GM12878 (cell line): ENCODE measurements around the gene SPTBN2.

ENCODE experiments used
- ATF2 ChIP-seq: IDR thresholded peaks from 2 replicates; pipeline ENCODE4 v1.6.1; 2012; ENCODE audit warnings: low read length, inconsistent platforms
- ATF3 ChIP-seq: IDR thresholded peaks from 2 replicates; pipeline ENCODE4 v1.6.1; 2011; ENCODE audit warnings: low read depth, mild to moderate bottlenecking, low read length, moderate library complexity, borderline replicate concordance; ENCODE audit errors: extremely low read depth
- CTCF ChIP-seq, 3 experiments: IDR thresholded peaks in 2 of 3; conservative IDR thresholded peaks in 1 of 3; 2 replicates each; pipeline ENCODE4 v1.5.1; 2011; ENCODE audit warnings: low read depth in 3 of 3, low read length in 3 of 3, mild to moderate bottlenecking in 3 of 3, control low read depth in 2 of 3, moderate library complexity in 2 of 3, inconsistent platforms in 1 of 3, mixed read lengths in 1 of 3; ENCODE audit not compliant: control insufficient read depth in 2 of 3, insufficient read depth in 1 of 3; ENCODE audit errors: extremely low read depth in 1 of 3
- HCFC1 ChIP-seq: fragments of 150-350 bp; IDR thresholded peaks from 2 replicates; pipeline ENCODE4 v1.6.1; 2014; ENCODE audit warnings: low read length
- IKZF1 ChIP-seq: fragments of 450-650 bp; conservative IDR thresholded peaks from 2 replicates; pipeline ENCODE4 v1.6.1; 2017; ENCODE audit warnings: antibody characterized with exemption, mild to moderate bottlenecking
- POLR2A ChIP-seq: IDR thresholded peaks from 2 replicates; pipeline ENCODE4 v1.6.1; 2011; ENCODE audit warnings: low read depth, mild to moderate bottlenecking, low read length
- RUNX3 ChIP-seq: IDR thresholded peaks from 2 replicates; pipeline ENCODE4 v1.6.1; 2012; ENCODE audit warnings: low read length, inconsistent platforms
- SIN3A ChIP-seq: IDR thresholded peaks from 2 replicates; pipeline ENCODE4 v1.6.1; 2012; ENCODE audit warnings: low read depth, low read length, improper control_type of control experiment
- SUZ12 ChIP-seq: fragments of 200-600 bp; sonication (generic); IDR thresholded peaks from one replicate; pipeline ENCODE4 v1.6.1; 2018; ENCODE audit warnings: antibody characterized with exemption, mild to moderate bottlenecking; ENCODE audit not compliant: unreplicated experiment
- YBX1 ChIP-seq: fragments of 450-650 bp; IDR thresholded peaks from 2 replicates; pipeline ENCODE4 v1.6.1; 2016; ENCODE audit warnings: antibody characterized with exemption
- YY1 ChIP-seq: IDR thresholded peaks from 2 replicates; pipeline ENCODE4 v1.6.1; 2011; ENCODE audit warnings: low read depth, mild to moderate bottlenecking, low read length
- ZNF274 ChIP-seq: IDR thresholded peaks from one replicate; pipeline ENCODE4 v1.8.0; 2011; ENCODE audit not compliant: insufficient read length, insufficient read depth
- TF ChIP-seq, protein P1 (sequence below): IDR thresholded peaks from 2 replicates; pipeline ENCODE4 v1.6.1; 2012; ENCODE audit warnings: mild to moderate bottlenecking, low read depth, low read length

- TF ChIP-seq SUZ12 = no peak
- TF ChIP-seq CTCF (IDR thresholded peaks at IDR 0.05 in 2 of 3, conservative IDR thresholded peaks at IDR 0.05 in 1 of 3; ENCODE audit: control insufficient read depth in 2 of 3, extremely low read depth in 1 of 3, insufficient read depth in 1 of 3, low read depth in 3 of 3, low read length in 3 of 3) = no peak
- TF ChIP-seq YBX1 = no peak
- TF ChIP-seq POLR2A = no peak
- no peak for TF ChIP-seq ATF3
- no peak for TF ChIP-seq ATF2
- no peak for TF ChIP-seq ZNF274
- TF ChIP-seq, protein P1, sequence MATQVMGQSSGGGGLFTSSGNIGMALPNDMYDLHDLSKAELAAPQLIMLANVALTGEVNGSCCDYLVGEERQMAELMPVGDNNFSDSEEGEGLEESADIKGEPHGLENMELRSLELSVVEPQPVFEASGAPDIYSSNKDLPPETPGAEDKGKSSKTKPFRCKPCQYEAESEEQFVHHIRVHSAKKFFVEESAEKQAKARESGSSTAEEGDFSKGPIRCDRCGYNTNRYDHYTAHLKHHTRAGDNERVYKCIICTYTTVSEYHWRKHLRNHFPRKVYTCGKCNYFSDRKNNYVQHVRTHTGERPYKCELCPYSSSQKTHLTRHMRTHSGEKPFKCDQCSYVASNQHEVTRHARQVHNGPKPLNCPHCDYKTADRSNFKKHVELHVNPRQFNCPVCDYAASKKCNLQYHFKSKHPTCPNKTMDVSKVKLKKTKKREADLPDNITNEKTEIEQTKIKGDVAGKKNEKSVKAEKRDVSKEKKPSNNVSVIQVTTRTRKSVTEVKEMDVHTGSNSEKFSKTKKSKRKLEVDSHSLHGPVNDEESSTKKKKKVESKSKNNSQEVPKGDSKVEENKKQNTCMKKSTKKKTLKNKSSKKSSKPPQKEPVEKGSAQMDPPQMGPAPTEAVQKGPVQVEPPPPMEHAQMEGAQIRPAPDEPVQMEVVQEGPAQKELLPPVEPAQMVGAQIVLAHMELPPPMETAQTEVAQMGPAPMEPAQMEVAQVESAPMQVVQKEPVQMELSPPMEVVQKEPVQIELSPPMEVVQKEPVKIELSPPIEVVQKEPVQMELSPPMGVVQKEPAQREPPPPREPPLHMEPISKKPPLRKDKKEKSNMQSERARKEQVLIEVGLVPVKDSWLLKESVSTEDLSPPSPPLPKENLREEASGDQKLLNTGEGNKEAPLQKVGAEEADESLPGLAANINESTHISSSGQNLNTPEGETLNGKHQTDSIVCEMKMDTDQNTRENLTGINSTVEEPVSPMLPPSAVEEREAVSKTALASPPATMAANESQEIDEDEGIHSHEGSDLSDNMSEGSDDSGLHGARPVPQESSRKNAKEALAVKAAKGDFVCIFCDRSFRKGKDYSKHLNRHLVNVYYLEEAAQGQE = no peak
- no peak for TF ChIP-seq HCFC1
- TF ChIP-seq RUNX3 = no peak
- no peak for TF ChIP-seq IKZF1
- no peak for TF ChIP-seq YY1
- no peak for TF ChIP-seq SIN3A
These were observed 14.4 kb upstream of the SPTBN2 start for GRCh38 chr11:66743271-66743968.
